Hindlimb muscle (tissue), 1 donor: ENCODE data around the gene CDC42EP3. TPM values are rescaled to one million over a fixed set of nuclear protein-coding genes. Genes with fewer than 3 reads are reported as not detected.

Experiments used
- DNase-seq: peaks from one replicate; pipeline ENCODE4 v3.0.0-alpha.2; 2013
- polyA plus RNA-seq: library from polyadenylated mRNA; unstranded; fragments of 120-200 nt; gene quantifications from one replicate; pipeline ENCODE4 v1.2.1, GENCODE V29; 2013; ENCODE audit not compliant: insufficient read length

CDC42EP3 gene
- polyA plus RNA-seq, 1 donor, result 40.1 TPM

DNA sequence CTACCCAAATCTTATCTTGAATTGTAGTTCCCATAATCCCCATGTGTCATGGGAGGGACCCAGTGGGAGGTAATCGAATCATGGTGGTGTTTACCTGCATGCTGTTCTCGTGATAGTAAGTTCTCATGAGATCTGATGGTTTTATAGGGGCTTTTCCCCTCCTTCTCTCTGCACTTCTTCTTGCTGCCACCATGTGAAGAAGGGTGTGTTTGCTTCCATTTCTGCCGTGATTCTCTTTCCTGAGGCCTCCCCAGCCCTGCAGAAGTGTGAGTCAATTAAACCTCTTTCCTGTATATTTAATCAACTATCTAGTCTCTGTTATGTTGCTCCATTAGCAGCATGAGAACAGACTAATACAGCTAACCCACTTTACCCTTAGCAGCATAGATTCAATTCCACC is 37.6 kb downstream of the CDC42EP3 start:
- no peak for DNase-seq

DNA sequence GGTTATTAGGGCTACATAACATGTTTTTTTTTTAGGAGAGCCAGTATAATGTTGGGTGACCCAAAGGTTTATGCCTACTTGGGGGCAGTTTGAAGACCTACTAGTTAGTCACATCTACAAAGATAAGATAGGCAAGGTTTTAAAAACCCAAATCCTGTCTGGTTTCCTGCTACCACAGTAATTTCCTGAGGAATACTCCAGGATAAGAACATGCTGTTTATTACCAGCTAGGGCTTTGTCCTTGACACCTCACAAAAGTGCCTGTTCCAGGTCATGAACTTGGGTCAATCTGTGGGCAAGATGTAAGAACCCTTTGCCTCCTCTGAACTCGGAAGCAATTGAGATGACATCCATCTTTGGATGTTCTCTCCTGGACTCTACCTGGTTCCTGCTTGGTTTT is 38.2 kb downstream of the CDC42EP3 start:
- no peak for DNase-seq

DNA sequence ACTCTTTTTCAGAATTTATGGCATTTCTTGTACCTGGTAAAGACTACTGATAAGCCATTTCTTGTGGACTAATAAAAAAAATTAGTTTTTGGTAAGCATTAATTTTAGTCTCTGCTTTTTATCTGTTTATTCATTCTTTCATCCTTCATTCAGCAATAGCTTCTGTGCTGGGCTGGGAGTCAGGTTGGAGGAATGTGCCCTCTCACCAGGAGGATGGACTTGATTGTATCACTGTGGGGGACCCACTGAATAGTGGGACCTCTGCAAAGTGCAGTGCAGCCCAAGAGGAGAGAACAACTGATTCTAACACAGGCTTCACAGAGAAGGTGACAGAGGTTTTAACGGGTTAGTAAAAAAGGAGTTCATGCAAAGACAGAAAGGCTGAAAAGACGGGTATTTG is 39.1 kb downstream of the CDC42EP3 start:
- no peak for DNase-seq

DNA sequence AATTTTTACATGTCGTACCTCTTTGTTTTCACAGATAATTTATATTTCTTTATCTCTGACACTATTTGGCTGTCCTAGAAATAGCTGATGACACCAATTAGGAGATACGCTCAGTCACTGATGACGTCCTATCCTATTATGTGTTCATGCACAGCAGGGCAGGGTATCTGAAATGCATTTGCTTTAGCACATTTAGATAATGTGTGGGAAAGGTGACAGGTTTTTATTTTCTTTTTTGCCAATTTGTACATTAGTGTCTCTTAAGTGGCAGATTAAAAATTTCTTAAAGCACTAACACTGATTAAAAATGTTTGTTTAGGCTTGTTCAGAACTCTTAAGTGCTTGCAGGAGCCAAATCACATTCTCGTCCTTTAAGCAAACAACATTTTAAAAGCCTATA is 39.7 kb downstream of the CDC42EP3 start:
- DNase-seq, result no peak

DNA sequence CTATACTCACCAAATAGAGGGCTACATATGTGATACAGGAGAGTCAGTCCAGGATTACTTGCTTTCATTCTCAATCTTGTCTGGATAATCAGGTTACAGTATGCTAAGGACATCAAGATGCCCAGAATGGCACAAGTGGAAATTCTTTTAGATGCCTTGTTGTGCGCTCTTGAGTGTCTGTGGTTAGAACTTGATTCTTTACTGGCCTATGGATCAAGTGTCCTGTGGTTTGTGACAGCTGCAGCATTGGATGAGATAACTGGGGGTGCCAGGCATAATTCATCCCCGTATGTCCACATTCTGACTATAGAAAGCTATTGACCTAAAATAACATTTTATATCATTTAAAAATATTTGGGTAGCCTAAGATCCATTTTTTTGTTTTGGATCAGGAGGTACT is 40.1 kb downstream of the CDC42EP3 start:
- no peak for DNase-seq

GRCh38 chr2:37630776-37631175 is 40.7 kb downstream of the CDC42EP3 start:
- DNase-seq, result no peak

- no peak for DNase-seq
Measured at GRCh38 chr2:37630301-37630700, 41.1 kb downstream of the CDC42EP3 start.

DNA sequence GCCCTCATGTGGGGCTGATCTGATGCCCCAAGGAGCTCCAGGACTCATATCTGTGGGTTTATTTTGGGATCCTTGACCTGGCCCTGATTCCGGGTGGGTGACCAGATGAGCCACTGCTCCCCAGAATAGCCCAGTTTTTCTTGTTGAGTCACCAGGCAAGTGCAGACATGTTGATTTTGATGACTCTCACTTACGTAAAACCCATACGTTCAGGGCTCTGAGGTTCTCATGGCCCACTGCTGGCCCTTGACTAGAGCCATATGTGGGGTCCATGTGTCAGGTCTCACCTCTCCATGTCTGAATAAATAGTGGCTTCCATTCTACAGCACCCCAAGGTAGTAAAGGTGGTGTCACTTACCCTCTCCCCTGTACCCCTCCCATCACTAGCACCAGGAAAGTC is 41.9 kb downstream of the CDC42EP3 start:
- no peak for DNase-seq

- DNase-seq, result no peak
Measured at GRCh38 chr2:37627710-37628109, 43.7 kb downstream of the CDC42EP3 start.

DNA sequence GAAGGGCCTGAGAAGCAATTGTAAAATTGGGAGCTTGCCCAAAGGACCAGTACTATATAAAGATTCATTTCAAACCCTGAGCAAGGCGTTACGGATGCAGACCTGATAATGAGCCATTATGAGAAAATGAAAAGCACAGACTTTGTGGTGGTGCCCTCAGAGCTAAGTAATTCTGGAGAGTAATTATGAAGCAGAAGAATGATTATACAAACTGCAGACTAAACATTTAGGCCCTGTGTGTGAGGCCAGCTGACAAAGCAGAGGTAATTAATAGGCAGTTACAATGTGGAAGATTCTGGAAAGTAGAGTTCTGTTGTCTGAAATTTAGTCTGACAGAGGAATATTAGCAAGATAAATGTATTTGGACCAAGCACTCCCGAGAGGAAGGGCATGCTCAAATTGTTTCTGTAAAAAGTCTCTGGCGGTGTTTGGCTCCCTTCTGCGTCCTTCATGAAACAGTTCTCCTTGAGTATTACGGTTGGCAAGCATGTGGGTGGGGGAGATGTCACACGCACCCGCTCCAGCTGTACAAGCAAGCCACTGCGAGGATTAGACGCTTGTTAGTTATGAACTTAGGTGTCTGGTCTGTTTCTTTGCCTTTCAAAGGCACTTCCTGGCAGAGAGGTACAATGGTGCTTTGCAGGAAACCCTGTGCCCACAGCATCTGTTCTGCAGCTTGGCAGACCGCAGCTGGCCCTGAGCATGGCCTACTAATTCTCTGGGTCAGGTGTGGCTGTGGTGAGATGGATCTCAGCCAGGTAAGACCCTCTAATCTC is 45.5 kb downstream of the CDC42EP3 start:
- no peak for DNase-seq

GRCh38 chr2:37625156-37625555 is 46.3 kb downstream of the CDC42EP3 start:
- no peak for DNase-seq

DNA sequence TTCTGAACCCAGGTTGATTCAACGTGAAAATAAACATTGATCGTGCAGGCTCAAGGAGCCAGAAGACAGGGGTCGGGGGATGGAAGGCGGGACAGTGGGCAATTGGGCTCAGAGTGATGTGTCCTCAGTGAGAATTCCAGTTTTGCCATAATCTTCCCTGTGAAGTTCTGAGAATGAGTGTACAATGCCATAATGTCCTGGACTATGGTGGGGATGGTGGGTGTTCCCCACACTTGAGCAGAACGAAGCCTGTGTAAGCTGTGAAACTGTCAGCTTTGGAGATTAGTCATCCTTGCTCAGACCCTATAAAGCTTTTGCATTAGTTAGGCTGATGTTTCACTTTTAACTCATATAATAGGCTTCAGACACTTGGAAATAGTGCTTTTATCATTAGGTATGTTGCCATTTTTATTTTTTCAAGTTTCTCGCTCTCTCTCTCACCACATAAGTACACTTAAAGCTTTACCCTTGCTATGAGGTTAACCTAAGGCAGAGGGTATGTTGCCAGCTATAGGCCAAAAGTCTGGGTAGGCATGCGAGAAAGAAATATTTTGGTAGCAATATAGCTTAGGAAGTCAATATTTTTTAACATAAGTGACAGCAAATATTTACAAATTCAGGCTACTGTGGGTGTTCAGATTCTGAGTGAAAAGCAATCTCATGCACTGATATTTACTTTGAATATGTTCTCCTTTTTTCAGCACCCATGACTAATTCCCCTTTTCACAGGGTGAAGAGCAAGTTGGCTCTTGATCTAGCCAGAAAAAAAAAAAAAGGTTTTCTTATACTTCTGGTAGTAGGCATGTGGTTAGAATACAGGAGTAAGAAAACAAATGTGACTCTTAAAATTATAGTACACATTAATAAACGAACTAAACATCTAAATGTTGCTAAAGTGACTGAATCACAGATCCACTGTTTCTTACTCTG is 47.2 kb downstream of the CDC42EP3 start:
- DNase-seq, result no peak

DNA sequence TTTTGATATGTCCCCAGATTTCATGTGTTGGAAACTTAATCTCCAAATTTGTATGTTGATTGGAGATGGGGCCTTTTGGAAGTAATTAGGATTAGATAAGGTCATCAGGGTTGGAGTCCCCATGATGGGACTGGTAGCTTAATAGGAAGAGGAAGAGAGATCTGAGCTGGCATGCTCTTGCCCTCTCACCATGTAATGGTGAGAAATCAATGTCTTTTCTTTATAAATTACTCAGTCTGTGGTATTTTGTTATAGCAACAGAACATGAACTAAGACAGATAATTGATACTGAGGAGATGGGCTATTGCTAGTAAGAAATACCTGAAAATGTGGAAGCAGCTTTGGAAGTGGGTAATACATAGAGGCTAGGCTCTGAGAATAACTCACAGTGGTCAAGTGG is 48.0 kb downstream of the CDC42EP3 start:
- no peak for DNase-seq

DNA sequence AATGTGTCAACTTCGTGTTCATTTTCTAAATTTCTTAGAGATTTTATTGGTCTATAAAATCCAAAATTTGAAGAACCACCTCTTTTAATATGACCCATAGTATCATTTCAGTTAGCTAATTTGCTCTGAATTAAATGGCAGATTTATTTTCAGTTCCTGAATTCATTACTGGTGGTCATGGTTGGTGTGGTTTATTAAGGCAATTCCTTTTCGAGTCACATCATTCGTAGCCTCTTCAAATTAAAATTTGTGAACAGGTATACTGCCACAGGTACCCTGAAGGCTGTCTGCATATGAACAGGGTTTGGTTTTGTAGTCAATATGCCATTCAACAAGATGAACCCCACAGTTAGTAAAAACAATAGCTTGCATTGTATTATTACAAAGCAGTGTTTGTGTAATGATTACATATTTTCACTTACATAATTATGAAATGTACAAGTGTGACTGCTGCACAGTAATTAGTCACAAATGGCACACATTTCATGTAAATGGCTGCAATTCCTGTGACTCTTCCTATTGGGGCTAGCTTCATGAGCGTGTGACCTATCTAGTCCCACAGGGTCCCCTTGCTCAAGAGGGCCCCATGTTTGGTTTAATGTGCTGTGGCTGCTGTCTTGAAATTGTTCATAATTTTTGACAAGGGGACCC is 48.9 kb downstream of the CDC42EP3 start:
- DNase-seq, result no peak

GRCh38 chr2:37621199-37621598 is 50.2 kb downstream of the CDC42EP3 start:
- no peak for DNase-seq

DNA sequence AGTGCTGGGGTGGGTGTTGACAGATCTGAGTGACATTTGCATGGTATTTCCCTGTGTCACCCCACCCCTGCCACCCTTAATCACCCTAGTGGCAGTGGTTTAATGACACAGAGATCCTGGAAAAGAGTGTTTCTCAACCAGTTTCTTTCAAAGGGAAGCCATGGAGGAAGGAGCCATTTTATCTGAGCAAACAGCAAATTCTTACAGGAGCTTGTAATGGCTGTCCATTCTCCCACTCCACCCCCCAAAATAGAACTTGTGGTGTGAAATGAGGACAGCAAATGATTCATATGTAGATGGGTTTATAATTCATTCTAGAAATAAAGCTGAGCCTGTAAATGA is 51.5 kb downstream of the CDC42EP3 start:
- no peak for DNase-seq

GRCh38 chr2:37619230-37619958 is 52.0 kb downstream of the CDC42EP3 start:
- no peak for DNase-seq

DNA sequence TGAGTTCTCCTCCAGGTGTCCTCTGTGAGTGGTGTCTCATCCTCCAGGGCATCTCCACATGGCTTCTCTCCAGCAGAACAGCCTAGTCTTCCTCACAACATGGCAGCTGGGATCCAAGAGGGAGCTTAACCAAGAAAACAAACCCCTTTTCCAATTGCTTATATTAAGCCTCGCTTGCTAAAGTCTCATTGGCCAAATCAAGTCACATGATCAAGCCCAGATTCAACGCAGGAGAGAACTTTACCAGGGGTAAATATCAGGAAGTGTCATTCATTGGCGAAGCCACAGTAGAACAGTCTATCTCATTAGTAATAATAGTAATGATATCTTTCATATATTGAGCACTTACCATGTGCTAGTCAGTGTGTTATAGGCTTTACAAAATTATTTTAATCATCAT is 53.1 kb downstream of the CDC42EP3 start:
- no peak for DNase-seq

- no peak for DNase-seq
Measured at GRCh38 chr2:37617119-37617892, 54.1 kb downstream of the CDC42EP3 start.

DNA sequence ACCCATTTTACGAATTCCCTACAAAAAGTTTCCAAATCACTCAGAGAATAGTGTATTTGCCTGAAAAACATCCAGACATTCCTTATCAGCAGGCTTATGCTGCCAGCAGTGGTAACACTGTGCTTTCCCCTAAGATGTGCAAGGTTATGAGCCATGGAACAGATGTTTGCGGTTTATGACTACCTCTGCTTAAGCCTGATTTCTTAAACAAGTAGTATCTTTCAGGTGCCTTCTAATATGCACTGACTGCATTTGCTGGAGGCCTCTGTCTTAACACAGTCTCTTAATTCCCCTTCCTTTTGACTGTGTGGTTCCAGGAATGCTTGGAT is 54.8 kb downstream of the CDC42EP3 start:
- DNase-seq, result no peak

- no peak for DNase-seq
Measured at GRCh38 chr2:37615804-37616676, 55.4 kb downstream of the CDC42EP3 start.
